ENCODE data around the gene XRCC5.
"Not testable (repeated sequence)": the region's sequence is repeated elsewhere in the genome, so short reads cannot be mapped to it uniquely, and the experiment has no call there.

The XRCC5 gene

GRCh38 chr2:216108967-216109921, at the start of gene XRCC5:
Gene XRCC5, plus strand, starts transcription at chr2:216109348. Its CDS starts 89 bp downstream, at chr2:216109437.
- peak; percentile 95 for DNase-seq (ENCODE audit: low read depth)

DNA sequence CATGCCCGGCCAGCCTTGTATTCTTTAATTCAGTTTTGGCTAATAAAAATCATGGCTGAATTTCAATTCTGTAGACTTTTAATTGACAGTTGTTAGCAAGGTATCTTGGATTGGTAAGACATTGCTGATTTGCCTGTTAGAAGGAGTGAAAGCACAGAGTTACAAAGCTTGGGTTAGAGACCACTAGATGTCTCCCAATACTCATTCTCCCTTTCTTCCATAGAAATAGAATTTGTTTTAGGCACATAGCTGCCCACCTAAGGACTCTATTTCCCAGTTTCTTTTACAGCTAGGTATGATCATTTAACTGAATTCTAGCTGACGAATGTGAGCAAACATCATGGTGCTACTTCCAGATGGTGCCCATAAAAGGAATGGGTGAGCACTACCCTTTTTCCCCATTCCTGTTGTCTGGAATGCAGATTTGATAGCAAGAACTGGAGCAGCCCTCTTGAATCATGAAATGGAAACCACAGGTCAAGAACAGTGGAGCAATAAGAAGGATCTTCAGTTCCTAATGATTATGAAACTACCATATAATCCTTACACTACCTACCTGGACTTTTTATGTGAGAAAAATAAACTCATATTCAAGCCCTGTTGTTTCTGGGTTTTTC, 45.0 kb upstream of the XRCC5 start:
- no peak for DNase-seq (ENCODE audit: low read depth)

DNA sequence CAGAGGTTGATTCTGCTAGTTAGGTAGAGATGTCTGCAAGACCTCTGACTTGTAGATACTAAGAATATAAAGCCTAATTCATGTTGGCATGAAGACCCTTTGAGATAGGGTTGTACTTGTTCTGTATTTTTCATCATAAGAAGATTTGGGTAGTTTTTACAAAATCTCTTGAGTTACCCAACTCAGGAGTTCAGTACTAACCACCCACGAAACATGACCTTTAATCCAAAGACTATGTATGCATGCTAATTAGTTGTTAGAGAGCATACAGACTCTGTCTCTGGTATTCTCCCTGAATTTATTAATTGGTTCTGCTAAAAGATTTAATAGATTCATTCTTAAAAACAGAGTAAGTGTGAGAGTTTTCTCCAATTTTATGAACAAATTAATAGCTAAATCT, 44.5 kb upstream of the XRCC5 start:
- no peak for DNase-seq (ENCODE audit: low read depth)

DNA sequence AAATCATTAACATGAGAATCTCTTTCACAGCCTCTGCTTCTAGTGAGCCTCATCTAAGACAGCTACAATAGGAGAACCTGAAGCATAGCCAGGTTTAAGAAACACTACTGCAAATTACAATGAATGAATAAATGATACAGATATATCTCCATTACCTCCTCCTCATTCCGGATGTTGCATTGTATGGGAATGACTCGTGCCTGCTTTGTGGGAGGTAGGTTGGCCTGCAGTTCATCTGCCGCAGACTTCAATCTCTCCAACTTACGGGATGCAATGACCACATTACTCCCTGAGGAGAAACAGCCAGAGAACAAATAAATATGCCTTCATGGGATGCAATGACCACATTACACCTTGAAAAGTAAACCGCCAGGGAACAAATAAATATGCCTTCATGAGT, 42.9 kb upstream of the XRCC5 start:
- no peak for DNase-seq (ENCODE audit: low read depth)

GRCh38 chr2:216069028-216069427, 40.1 kb upstream of the XRCC5 start:
- no peak for DNase-seq (ENCODE audit: low read depth)

- DNase-seq (ENCODE audit: low read depth) = no peak
These were observed 39.0 kb upstream of the XRCC5 start for GRCh38 chr2:216070195-216070594.

- DNase-seq (ENCODE audit: low read depth) = no peak
These were observed 37.9 kb upstream of the XRCC5 start for GRCh38 chr2:216071111-216071851.

- DNase-seq (ENCODE audit: low read depth) = no peak
These were observed 36.7 kb upstream of the XRCC5 start for GRCh38 chr2:216072473-216072872.

DNA sequence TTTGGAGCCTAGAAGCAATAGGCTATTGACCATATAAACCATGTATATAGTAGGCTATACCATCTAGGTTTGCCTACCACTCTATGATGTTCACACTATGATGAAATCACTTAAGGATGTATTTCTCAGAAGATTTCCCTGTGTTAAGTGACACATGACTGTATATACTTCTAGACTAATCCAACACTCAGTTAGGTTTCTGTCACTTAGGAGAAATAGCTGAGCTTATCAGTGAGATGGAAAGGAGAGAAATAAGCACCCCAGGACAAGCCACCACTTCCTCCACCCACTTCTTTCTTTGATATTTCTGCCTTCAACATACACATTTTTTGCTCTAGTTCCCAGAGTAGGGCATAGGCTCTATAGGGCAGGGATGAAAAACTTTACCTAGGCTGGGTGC, 35.4 kb upstream of the XRCC5 start:
- no peak for DNase-seq (ENCODE audit: low read depth)

DNA sequence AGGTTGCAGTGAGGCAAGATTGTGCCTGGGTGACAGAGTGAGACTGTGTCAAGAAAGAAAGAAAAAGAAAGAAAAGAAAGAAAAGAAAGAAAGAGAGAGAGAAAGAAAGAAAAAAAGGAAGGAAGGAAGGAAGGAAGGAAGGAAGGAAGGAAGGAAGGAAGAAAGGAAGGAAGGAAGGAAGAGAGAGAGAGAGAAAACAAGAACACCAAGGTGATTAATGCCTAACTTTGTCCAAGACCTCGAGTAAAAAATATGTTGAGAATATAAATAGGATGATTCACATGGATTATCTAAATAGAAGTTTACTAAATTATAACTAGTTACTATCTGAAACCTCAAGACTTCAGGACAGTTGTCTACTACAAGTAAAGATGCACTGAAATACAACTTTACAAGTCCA, 34.8 kb upstream of the XRCC5 start:
- DNase-seq (ENCODE audit: low read depth) = no peak

GRCh38 chr2:216074794-216075193, 34.4 kb upstream of the XRCC5 start:
- no peak for DNase-seq (ENCODE audit: low read depth)

- no peak for DNase-seq (ENCODE audit: low read depth)
These were observed 33.4 kb upstream of the XRCC5 start for GRCh38 chr2:216075510-216076485.

- no peak for DNase-seq (ENCODE audit: low read depth)
These were observed 30.4 kb upstream of the XRCC5 start for GRCh38 chr2:216078776-216079175.

DNA sequence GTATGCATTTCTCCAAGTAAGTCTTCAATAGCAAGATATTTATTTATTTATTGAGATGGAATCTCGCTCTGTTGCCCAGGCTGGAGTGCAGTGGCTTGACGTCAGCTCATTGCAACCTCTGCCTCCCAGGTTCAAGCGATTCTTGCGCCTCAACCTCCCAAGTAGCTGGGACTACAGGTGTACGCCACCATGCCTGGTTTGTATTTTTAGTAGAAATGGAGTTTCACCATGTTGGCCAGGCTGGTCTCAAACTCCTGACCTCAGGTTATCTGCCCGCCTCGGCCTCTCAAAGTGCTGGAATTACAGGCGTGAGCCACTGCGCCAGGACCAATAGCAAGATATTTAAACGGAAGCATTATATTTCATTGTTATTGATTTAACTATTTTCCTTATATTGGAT, 29.1 kb upstream of the XRCC5 start:
- DNase-seq (ENCODE audit: low read depth) = not testable (repeated sequence)

DNA sequence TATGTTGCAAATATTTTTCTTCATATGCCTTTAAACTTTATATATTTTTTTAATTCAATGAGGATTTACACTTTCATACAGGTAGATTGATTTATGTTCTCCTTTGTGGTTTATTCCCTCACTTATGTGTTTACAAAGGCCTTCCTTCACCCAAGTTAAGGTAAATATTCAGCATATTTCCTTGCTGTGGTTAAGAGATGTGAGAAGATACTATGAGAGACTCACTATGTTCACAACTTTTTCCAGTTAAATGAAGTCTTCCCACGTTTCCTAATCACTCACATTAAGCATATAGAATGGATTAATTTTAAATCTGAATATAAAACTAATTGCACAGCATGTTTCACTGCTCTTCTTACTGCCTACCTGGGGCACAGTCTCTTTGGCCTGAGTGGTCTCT, 28.1 kb upstream of the XRCC5 start:
- DNase-seq (ENCODE audit: low read depth) = no peak

- DNase-seq (ENCODE audit: low read depth) = peak; percentile 63
These were observed 27.5 kb upstream of the XRCC5 start, which contains the start of the genes PECR and TMEM169 for GRCh38 chr2:216081487-216082116. Gene PECR, minus strand, starts transcription at chr2:216081809. Its CDS starts 68 bp downstream, at chr2:216081741. Gene TMEM169, plus strand, starts transcription at chr2:216081919. Its CDS starts 14,045 bp downstream, at chr2:216095964.

DNA sequence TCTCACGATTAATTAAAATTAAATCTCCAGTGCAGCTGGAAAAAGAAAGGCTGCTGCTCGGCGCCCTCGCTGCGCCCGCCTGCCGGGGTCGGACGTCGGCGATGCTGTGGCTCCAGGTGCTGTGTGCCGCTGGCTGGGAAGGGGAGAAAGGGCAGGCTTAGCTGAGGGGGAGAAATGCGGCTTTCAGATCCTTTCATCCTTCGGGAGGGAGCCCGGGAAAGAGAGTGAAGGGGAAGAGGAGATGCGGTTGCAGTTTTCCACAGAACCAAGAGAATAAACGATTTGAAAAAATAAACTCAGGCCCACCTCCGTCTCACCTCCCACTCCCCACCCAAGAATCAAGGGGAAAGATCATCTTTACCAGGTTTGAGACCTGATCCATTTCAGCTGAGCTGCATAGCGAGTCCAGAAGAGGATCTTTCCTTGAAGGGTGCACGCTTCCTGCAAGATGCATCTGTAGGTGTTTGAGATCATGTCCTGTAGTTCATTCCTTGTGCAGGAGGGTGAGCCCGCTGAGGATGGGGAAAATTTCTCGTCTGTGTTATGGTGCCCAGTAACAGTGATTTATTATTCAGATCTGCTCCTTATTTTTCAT, 26.9 kb upstream of the XRCC5 start:
- no peak for DNase-seq (ENCODE audit: low read depth)

DNA sequence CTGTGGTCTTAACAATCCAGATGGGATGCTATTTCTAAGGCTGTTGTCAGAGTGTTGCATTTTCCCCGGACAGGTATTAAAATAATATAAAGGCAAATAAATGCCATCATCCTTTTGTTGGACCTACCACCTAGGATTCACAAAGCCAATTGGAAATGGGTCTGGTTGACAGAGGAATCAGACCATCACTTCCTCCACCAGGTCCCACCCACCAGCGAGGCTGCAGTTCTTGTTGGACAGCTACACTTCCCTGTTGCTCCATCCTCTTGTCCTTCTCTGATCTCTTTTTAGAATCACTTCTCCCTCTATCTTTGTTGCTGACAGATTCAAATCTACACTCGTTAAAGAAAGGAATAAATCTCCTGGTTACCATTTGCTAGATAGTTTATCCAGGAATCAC, 26.3 kb upstream of the XRCC5 start:
- no peak for DNase-seq (ENCODE audit: low read depth)

DNA sequence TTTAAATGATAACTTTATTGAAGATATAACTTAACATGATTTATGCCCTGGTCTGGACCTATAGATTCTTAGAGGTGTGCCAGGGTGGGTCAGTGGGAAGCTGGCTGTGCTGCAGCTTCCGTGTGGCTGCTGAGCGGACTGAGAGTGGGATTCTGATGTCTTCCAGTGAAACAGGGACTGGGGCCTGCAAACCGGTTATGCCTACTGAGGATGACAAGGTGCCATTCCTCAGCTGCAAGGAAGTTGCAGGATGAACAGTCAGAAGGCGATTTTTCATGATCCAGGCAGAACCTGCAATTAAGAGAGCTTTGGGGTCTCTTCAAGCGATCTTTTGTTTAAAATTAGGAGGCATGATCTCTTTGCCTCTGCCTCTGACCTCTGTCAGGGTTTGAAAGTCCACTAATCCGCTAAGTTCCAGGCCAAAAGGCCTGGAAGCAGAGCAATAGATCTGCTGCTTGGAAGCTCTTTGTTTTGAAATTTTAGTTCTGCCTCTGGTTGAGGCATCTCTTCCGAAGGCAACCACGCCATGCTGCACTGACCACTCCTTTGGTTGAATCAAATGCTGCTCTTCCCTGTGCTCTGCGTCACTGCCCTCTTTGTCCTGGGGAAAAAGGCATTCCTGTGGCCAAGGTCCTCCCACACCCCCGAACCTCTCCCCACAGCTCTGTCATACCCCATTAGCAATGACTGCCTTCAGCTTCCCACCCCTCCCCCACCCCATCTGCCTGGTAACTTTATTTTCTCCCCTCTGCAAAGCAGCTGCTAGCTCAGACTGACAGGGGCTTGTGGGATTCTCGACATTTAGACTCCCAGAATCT, 25.5 kb upstream of the XRCC5 start:
- no peak for DNase-seq (ENCODE audit: low read depth)

- DNase-seq (ENCODE audit: low read depth) = no peak
These were observed 24.6 kb upstream of the XRCC5 start for GRCh38 chr2:216084547-216084946.

All from activated T-cell treated with anti-CD3 and anti-CD28 coated beads for 1 hour (primary cell).